ENCODE results near the gene TMEM9.

GRCh38 chr1:201145816-201146215 is 8.5 kb downstream of the TMEM9 start:
- TF ChIP-seq CTCF (IDR thresholded peaks at IDR 0.05) (no peak), POLR2A (IDR thresholded peaks at IDR 0.05) (no peak)
